GM12872 (cell line): ENCODE results near the gene C17orf78.

Source experiments
- CTCF ChIP-seq: IDR thresholded peaks from 3 replicates; pipeline ENCODE4 v1.5.1; 2011; ENCODE audit warnings: low read depth, mild to moderate bottlenecking, low read length, moderate library complexity; ENCODE audit not compliant: insufficient read depth

C17orf78 gene

GRCh38 chr17:37373530-37374159 is 2.1 kb upstream of the C17orf78 start:
- peak; percentile 99 for TF ChIP-seq CTCF

GRCh38 chr17:37382056-37382455 is 6.3 kb downstream of the C17orf78 start:
- no peak for TF ChIP-seq CTCF

GRCh38 chr17:37384560-37385149 is 8.9 kb downstream of the C17orf78 start:
- TF ChIP-seq CTCF = no peak

- TF ChIP-seq CTCF = no peak
Observed at GRCh38 chr17:37385474-37385990, 9.7 kb downstream of the C17orf78 start.

GRCh38 chr17:37386462-37386861 is 10.7 kb downstream of the C17orf78 start:
- TF ChIP-seq CTCF = no peak

- no peak for TF ChIP-seq CTCF
Observed at GRCh38 chr17:37388266-37388665, 12.5 kb downstream of the C17orf78 start.

GRCh38 chr17:37389160-37389559 is 13.4 kb downstream of the C17orf78 start:
- TF ChIP-seq CTCF = no peak
